ENCODE results near the gene RNF182.
"Not testable (repeated sequence)": the region's sequence is repeated elsewhere in the genome, so short reads cannot be mapped to it uniquely, and the experiment has no call there.

Gene RNF182, protein sequence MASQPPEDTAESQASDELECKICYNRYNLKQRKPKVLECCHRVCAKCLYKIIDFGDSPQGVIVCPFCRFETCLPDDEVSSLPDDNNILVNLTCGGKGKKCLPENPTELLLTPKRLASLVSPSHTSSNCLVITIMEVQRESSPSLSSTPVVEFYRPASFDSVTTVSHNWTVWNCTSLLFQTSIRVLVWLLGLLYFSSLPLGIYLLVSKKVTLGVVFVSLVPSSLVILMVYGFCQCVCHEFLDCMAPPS

DNA sequence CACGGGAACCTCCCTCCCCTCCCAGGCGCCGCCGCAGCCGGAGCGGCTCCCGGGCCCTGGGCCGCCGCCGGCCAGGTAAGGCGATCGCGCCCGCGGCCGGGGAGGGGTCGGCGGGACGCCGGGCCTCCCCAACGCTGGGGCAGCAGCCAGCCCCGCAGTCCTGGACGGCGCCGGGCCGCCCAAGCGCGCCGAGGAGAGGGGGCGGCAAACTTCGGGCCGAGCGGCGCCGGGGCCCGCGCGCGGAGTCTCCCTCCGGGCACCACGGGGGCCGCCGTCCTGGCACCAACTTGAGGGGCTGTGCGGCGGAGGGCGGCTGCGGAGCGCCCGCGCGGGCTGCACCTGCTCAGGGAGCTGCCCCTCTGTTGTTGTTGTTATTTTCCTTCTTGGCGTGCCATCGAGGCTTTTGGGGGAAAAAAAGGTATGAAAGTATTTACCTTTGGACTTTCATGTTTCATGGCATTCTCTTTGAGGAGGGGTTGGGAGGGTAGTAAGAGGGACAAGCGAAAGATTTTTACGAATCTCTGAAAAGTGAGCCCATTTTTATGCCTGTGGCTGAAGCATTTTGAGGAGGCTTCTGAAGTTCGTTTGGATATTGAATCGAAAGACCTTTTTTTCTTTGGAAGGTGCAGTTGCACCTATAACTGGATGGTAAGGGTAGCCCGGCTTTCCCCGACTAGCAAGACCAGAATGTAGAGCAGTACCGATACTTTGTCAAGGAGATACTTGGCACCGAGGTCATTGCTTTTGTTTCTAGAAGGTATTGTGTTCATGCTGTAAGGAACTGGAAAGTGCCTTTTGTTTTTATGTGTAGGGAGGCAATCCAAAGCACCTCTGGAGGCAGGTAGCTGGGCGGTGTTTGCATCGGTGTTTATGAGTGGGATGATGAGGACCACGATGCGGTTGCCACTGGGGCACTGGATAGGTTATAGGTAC, at the start of gene RNF182:
RNF182 (plus strand) TSS at position 4 of the 933 bp plus-strand sequence. CDS start 52,168 bp downstream, outside the sequence.
- peak in 1 of 2 donors; percentile 36 for DNase-seq (ENCODE audit: low read depth in 2 of 2)

DNA sequence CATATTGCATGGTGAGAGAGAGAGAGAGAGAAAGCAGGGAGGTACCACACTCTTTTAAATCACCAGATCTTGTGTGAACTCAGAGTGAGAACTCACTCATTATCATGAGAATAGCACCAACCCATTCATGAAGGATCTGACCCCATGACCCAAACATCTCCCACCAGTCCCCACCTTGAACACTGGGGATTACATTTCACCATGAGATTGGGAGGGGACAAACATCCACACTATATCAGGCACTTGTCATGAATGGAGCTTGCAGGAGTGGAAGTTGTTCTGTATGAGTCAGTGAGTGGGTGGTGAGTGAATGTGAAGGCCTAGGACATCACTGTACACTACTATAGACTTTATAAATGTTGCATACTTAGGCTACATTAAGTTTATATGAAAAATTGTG, 47.7 kb upstream of the RNF182 start:
- no peak for DNase-seq (ENCODE audit: low read depth in 2 of 2)

DNA sequence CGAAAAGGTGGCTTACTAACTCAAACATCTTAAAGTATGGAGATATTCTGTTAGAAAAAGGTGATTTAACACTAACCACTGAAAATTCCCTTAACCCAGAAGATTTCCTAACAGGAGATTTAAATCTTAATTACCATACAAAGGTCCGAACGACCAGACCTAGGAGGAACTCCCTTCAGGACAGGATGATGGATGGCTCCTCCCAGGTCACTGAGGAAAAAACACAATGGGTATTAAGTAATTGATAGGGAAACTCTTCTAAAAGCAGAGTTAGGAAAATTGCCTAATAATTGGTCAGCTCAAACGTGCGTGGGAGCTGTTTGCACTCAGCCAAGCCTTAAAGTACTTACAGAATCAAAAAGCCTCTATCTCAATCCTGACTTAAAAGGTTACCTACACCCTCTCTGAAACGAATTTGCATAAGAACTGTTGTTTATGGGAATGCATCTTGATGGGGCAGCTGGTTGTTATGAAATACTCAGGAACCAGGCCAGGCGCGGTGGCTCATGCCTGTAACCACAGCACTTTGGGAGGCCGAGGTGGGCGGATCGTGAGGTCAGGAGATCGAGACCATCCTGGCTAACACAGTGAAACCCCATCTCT, 44.6 kb upstream of the RNF182 start:
- not testable (repeated sequence) for DNase-seq (ENCODE audit: low read depth in 2 of 2)

DNA sequence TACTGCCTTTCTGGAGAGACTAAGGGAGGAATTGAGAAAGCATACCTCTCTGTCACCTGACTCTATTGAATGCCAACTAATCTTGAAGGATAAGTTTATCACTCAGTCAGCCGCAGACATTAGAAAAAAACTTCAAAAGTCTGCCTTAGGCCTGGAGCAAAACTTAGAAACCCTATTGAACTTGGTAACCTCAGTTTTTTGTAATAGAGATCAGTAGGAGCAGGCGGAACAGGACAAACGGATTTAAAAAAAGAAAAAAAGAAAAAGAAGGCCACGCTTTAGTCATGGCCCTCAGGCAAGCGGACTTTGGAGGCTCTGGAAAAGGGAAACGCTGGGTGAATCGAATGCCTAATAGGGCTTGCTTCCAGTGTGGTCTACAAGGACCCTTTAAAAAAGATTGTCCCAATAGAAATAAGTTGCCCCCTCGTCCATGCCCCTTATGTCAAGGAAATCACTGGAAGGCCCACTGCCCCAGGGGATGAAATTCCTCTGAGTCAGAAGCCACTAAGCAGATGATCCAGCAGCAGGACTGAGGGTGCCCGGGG, 43.1 kb upstream of the RNF182 start:
- no peak for DNase-seq (ENCODE audit: low read depth in 2 of 2)

DNA sequence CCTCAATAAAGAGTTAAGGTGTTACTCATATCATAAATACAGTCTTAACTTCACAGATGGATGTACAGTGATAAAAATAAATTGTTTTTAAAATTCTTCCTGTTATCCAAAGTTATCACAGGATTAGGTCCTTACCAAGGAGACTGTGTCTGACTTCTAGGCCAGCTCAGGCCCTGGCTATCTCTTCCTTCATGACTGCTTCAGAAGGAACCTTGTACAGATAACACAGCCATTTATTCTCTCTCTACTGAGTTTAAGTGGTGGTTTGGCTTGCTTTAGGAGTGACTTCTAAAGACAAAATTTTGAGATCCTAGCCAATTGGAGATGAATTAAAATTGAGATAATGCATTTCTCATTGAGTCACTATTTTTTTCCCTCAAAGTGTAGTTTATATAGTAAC, 40.8 kb upstream of the RNF182 start:
- no peak for DNase-seq (ENCODE audit: low read depth in 2 of 2)

DNA sequence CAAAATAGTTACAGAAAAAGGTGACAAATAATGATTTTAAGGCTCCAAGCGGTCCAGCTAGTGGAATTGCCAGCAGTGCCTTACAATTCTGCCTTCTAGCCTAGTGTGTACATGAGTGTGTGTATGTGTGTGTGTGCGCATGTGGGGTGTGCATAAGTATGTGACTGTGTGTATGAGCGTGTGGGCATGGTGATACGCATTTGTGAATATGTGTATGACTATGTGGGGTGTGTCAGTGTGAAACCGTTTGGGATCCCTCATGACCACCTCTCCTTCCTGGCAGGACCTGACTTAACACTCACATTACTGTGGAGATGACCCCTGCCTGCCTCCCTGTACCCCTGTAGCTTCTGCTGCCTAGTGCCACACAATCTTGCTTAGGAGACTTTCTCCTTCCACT, 40.4 kb upstream of the RNF182 start:
- no peak for DNase-seq (ENCODE audit: low read depth in 2 of 2)

DNA sequence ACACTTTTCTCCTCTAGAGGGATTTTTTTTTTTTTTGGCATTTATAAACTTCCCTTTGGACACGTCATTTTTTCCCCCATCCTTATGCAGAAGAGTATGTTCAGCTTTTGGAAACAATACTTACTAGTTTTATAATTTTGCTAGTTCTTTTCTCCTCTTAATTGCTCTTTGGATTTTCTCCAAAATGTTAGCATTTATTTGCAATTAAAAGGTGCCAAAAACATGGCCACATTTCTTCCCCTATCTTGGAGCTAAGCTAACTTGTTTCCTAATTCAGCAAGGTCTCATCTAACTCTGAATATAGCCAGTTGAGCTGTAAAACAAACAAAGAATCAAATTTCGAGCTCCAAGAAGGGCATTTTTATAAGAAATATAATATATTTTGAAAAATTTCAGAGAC, 39.2 kb upstream of the RNF182 start:
- no peak for DNase-seq (ENCODE audit: low read depth in 2 of 2)

DNA sequence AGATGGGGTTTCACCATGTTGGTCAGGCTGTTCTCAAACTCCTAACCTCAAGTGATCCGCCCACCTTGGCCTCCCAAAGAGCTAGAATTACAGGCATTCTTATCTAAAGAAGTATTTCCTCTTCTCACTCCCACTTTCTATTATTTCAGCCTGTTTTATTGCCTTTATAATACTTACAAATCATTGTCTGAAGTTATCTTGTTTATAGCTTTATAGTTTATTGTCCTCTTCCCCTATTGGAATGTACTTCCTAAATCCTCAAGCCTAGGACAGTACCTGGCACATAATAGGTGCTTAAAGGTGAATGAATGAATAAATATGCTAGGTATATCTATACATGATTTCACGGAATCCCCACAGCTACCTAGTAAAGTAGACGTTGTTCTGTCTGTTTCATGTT, 37.8 kb upstream of the RNF182 start:
- no peak for DNase-seq (ENCODE audit: low read depth in 2 of 2)

DNA sequence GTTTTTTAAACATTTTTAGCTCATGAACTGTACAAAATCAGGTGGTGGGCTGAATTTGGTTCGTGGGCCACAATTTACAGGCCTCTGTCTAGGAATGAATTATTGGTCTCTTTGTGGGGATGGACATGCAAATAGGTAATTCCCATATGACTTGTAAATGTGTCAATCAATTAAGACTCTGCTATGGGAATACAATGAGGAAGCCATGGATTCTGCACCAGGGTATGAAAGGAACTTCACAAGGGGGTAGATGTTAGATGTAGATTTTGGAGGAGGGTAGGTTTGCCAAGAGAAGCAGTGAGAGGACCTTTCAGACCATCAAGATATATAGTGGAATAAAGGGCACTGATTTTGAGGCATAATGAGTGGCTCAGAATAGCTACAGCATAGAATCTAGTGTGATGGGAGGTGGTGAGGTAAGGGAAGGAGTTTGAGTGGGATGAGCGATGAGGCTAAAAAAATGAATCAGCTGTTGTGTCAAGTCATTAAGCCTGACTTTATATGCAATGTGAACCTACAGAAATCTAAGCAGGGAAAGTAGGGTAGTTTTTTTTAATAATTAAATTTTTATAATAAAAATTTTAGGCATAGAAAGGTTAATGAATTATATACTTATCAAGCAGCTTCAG, 32.6 kb upstream of the RNF182 start:
- DNase-seq (ENCODE audit: low read depth in 2 of 2), result no peak

DNA sequence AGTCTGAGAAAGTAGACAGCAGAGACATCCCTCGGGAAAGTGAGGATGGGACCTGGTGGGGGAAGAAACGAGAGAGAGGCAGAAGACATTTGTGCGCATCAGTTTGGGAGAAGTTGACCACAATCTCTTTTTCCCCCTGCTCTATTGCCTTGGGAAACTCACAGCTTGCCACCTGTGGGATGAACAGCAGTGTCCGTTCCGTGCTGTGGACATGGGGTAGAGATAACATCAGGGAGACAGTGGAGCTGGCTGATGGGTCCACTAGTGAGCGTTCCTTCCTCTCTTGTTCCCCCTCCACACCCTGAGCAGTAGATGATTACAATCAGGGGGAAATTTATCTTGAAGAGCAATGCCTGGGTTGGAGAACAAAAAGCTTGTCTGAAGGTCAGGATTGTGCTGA, 21.8 kb upstream of the RNF182 start:
- no peak for DNase-seq (ENCODE audit: low read depth in 2 of 2)

DNA sequence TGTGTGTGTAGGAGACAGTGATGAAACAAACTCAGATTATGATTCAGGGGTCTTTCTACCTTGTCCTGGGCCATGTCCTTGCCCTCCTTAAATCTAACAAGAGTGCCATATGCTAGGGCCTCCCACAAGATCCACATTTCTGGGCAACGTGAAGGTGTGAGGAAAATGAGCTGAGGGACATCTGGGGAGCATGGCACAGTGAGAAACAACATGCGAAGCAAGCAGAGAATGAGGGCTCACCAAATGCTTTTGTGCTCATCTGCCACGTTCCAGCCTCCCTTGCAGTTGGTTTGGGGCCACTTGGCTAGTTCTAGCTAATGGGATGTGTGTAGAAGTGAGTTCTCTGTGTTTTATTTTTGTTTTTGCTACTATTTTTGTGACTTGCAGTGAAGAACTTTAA, 21.4 kb upstream of the RNF182 start:
- DNase-seq (ENCODE audit: low read depth in 2 of 2), result no peak

DNA sequence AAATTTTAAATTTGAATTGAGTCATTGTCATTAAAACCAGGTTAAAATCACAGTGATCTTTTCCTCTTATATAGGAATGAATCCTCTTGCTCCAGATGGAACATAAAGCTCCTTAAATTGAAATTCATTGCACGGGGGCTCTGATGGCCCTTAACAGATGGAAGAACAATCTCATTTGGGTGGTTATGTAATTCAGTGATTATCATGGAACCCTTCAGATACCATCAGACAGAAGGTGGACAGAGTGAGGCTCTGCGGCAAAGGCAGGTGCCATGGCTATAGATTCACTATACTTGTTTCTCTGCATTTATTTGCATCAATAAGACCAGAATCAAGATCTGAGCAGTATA, 17.8 kb upstream of the RNF182 start:
- no peak for DNase-seq (ENCODE audit: low read depth in 2 of 2)

DNA sequence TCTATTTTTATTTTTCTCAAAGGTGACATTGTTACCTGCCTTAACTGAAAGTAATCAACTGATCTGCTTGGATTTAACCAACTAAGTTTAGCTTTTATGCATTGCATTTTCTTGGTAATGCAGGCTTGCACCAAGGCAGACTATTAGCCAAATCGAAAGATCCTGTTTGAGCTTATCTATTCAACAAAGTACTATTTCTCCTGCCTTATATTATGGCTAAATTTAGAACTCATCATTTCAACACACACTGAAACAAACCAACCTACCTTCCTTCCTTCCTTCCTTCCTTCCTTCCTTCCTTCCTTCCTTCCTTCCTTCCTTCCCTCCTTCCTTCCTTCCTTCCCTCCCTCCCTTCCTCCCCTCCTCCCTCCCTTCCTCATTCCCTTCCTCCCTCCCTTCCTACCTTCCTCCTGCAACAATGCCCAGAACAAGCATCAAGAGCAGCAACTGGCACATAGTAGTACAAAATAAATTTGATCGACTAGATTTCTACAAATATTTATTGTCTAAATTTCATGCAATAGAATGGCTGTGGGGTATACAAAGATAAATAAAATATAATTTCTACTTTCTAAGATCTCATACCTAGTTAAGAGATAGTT, 17.0 kb upstream of the RNF182 start:
- no peak for DNase-seq (ENCODE audit: low read depth in 2 of 2)

DNA sequence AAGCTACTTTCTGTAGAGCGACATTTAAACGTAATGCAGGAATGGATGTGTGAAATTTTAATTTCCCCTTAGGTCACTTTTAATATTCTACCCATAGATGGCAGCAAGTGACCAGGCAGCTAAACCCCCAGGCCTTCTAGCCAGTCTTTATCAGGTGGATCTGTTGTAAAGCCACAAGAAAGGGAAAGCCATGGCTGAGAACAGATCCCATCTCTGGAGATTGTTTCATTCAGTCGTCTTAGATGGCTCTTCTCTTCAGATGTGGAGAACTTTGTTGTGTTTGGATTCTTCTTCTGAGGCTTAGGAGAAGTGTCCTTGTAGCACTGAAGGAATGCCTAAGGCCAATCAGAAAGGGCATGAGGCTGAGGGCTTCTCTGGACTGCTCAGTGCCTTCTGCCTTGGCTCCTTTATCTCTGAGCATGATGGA, 15.8 kb upstream of the RNF182 start:
- peak in 1 of 2 donors; percentile 28 for DNase-seq (ENCODE audit: low read depth in 2 of 2)

DNA sequence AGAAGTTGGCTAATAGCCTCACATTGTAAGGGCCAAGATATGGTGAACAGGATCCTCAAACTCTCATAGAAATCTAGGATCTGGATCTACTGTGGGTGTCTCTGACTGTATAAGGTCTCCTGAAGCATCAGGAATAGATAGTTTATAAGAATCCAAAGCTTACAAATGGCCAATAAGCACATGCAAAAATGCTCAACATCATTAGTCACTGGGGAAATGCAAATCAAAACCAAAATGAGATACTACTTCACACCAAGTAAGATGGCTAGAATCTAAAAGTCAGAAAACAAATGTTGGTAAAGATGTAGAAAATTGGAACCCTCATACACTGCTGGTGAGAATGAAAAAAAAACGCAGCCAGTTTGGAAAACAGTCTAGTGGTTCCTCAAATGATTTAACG, 14.3 kb upstream of the RNF182 start:
- DNase-seq (ENCODE audit: low read depth in 2 of 2), result no peak

DNA sequence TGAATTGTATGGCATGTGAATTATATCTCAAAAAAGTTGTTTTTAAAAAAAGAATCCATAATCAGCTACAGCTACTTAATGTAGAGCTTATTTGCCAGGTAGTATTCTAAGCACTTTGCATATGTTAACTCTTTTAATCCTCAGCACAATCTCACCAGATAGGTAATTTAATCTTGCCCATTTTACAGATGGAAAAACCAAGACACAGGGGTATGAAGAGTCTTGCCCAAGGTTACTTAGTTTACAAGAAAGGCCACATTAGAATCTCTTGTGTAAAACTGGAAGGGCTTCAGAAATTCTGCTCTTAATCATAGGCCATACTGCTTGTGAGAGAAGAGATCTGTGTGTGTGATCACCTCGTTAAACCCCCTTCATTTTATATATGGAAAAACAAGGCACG, 13.4 kb upstream of the RNF182 start:
- no peak for DNase-seq (ENCODE audit: low read depth in 2 of 2)

DNA sequence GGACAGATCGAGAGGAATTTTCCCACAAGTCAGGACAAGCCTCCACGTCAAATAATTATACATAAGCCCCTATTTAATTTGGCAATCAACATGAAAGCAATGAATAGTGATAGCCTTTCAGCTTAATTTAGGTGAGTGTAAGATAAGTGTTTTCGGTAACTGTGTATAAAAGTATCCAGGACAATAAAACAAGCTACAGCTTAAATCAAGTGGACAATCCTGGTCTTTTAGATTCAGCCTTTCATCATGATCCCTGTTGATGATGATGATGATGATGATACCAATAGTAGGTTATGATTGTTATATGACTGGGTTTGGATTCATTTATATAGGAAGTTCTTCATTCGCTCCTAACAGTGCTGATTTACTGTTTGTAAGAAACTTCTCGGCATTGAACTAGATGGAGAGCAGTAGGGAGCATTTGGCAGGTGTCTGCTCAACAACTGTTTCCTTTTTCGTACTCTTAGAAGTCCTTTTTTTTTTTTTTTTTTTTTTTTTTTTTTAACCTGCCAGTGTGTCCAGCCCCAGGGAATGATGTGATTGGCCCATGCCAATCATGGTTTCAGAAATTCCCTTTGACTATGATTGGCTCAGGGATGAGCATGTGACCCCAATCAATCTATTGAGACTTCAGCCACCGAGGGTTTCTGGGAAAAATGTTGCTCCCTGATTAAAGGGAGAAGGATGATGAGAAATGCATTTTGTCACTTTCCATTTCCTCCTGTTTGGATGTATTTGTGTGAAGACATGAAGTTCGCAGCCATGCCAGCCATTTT, 11.3 kb upstream of the RNF182 start:
- DNase-seq (ENCODE audit: low read depth in 2 of 2), result no peak

DNA sequence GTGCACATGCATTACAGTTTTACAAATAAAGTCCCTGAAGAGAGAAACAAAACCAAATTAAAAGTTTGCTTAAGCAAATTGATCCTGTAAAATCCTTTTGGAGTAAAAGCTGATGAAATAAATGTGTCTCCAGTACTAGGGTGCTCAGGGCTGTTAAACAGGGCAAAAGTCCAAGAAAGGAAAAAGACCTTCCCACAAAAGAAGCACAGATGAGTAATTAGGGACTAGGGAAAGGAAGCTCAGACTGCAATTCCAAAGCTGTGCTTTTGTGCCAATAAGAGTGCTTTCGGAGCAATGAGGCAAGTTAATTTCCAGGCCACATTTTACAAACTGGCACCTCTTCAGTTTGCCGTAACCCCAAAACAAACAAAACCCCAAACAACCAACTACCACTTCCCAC, 10.4 kb upstream of the RNF182 start:
- DNase-seq (ENCODE audit: low read depth in 2 of 2), result no peak

DNA sequence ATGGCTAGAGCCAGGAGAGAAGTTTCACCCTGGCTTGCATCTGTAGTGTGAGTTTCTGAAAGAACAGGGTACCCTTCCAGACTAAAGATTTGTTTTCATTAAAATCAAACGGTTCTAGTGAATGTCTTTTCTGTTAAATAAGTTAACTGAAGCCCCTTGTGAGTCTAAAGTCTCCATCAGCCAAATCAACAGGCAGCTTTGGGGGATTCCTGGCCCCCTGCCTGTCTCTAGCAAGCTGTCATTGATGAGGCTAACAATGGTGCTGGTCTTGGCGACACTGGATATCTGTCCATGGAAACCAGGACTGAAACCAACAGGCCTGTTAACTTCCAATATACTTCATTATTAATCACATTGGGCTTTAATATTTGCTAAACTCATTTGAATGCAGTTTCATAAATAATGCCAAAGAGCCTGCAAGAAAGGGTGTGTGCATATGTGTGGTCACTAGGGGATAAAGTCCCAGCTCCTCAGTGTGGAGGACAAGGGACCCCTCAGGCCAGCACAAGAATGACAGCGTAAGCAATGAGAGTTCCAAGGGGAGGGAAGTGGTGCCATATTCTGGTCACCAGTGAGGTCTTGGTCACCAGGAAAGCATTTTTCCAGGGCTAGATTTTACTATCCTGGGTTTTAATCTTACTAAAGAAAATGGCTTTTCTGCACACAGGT, 9.1 kb upstream of the RNF182 start:
- no peak for DNase-seq (ENCODE audit: low read depth in 2 of 2)

DNA sequence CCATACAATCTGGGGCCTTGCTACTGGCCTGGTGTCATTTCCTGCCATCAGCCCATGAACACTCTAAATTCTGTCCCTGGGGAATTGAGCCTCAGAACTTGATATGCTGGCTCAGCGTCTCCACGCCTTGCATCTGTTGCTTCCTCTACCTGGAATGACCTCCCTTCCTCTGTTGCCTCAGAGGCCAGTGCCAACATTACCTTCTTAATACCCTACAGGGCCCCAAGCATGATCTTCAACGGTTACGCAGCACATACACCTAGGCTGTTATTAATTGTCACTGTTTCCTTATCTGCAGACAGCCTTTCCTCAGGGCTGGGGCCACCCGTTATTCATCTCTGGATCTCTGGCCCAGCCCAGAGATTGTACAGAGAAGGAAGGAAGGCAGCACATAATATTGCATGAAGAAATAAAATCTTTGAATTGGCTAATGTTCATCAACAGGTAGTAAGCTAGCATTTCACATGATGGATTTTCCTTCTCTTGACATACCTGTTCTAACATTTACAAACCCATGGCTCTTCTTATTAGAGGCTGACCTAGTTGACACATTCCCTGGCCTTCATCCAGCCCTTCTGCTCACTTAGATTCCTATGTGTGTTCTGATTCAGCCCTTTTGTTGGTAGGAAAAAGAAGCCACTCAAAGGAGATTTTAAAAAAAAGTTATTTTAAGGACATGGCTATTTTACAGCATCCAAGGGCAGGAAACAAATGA, 8.4 kb upstream of the RNF182 start:
- no peak for DNase-seq (ENCODE audit: low read depth in 2 of 2)
